Measurements from ENCODE around the gene PWWP2B. TPM values are rescaled to one million over a fixed set of nuclear protein-coding genes. Genes with fewer than 3 reads are reported as not detected.

PWWP2B gene
- total and polyA plus RNA-seq, 2 of the 8 experiments (the other 6 are each of a cell fraction or from before 2014, with no cell fraction given), result 5.3 to 10.8 TPM

DNA sequence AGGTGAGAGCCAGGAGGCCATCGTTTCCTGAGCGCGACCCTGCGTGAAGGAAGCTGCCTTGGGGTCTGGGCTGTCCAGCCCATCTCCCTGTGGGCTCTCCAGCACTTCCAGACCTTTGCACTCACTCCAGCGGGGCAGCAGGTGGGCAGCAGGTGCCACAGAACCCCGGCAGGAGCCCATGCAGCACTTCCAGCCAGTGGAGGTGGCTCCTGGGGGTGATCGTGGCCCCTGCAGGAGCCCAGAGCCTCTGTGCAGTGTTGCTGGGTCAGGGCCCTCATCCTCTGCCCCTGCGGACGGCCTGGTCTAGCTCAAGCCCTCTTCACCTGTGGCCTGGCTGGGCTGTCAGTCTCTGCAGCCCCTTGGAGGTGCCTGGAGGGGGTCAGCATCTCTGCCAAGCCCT, 59.9 kb downstream of the PWWP2B start:
- H2AFZ ChIP-seq (ENCODE audit: low read length), result no peak overlapping the region
- 80% methylated on average over 9 of the region's 9 CpGs; no CpG with 5 or more reads in 1 of the 2 experiments for WGBS, 2 experiments (ENCODE audit: extremely low coverage in 1 of 2, insufficient coverage in 1 of 2, insufficient read length in 1 of 2, insufficient replicate concordance in 2 of 2, low coverage in 1 of 2, low lambda C conversion rate in 2 of 2, missing lambda C conversion rate in 1 of 2)
- H2BK5ac ChIP-seq (ENCODE audit: low read depth, low read length), result no peak overlapping the region
- no peak overlapping the region for H3K56ac ChIP-seq (replicated peaks; ENCODE audit: insufficient read length, low read depth, low read length)
- no peaks in the 10 kb centered on the region for H3K9me3 ChIP-seq (ENCODE audit: insufficient read depth in 2 of 2, low read depth in 1 of 2, low read length in 1 of 2)
- H3K18ac ChIP-seq (ENCODE audit: extremely low read depth, low read length), result no peak overlapping the region
- H3K27me3 ChIP-seq (replicated peaks in 1 of 4; ENCODE audit: control insufficient read depth in 3 of 4, extremely low read depth in 1 of 4, insufficient read depth in 3 of 4, low read length in 3 of 4), result peaks cover 0 to 6% (median 0%) of the 10 kb centered on the region in 4 experiments; a peak in 2 of 7 replicates
- DNase-seq (ENCODE audit: low read depth in 1 of 2, low spot score in 2 of 2), result no peak
- H3K9ac ChIP-seq (replicated peaks in 1 of 4; ENCODE audit: extremely low read depth in 1 of 4, low read depth in 3 of 4, low read length in 3 of 4), result 0 out of 7 replicates have a peak overlapping the region, but pooled peaks of 1 of the 4 experiments have one; percentile 9
- H3K4ac ChIP-seq (replicated peaks; ENCODE audit: insufficient read length, low read depth, low read length), result no peak overlapping the region
- H3K4me1 ChIP-seq (replicated peaks in 1 of 4; ENCODE audit: control insufficient read depth in 3 of 4, insufficient read depth in 4 of 4, low read length in 3 of 4), result peaks cover 0 to 4% (median under 1%) of the 10 kb centered on the region in 4 experiments; a peak in 1 of 7 replicates
- peak overlapping the region; percentile 46; the same call in 1 of the 2 replicates for H2BK15ac ChIP-seq (ENCODE audit: low read length)
- no peak overlapping the region for H4K8ac ChIP-seq (ENCODE audit: extremely low read depth, insufficient read depth, low read length)
- no peaks in the 10 kb centered on the region for H3K79me2 ChIP-seq (ENCODE audit: control insufficient read depth in 1 of 2, insufficient read depth in 2 of 2, low read length in 2 of 2)
- no peak overlapping the region for H3K14ac ChIP-seq (ENCODE audit: insufficient read length)
- H2BK12ac ChIP-seq (ENCODE audit: low read depth, low read length), result no peak overlapping the region
- 0 out of 2 replicates have a peak overlapping the region, but pooled peaks have one; percentile 67 for H2AK5ac ChIP-seq (ENCODE audit: low read depth, low read length)
- no peak overlapping the region for H4K91ac ChIP-seq (replicated peaks; ENCODE audit: insufficient read length, low read length)
- H3K4me2 ChIP-seq (ENCODE audit: insufficient read depth in 1 of 2, low read depth in 2 of 2, low read length in 2 of 2), result no peak overlapping the region
- H2BK20ac ChIP-seq (ENCODE audit: low read length), result no peak overlapping the region
- H3K4me3 ChIP-seq (ENCODE audit: extremely low read depth in 1 of 4, insufficient read depth in 2 of 4, low read depth in 3 of 4, low read length in 4 of 4), result no peak overlapping the region
- no peak overlapping the region for H4K5ac ChIP-seq (ENCODE audit: insufficient read length, low read depth, low read length)
- ChIA-PET CTCF (ENCODE audit: partially characterized antibody) (interaction anchor here (0.7 to 4.4 kb wide), 8 partner anchors 11 to 192 kb away, joined by 3 to 19 read pairs (median 3); no protein-coding TSS in a partner anchor), POLR2A (ENCODE audit: partially characterized antibody) (no interaction called here)
- H4K20me1 ChIP-seq (replicated peaks in 1 of 2; ENCODE audit: control insufficient read depth in 1 of 2, insufficient read depth in 2 of 2, low read length in 2 of 2), result peaks cover 0 to 1% of the 10 kb centered on the region in 2 experiments
- H3K36me3 ChIP-seq (ENCODE audit: control insufficient read depth in 2 of 4, insufficient read depth in 4 of 4, low read length in 3 of 4), result no peaks in the 10 kb centered on the region
- H3K27ac ChIP-seq (ENCODE audit: low read depth, low read length), result no peak overlapping the region
- H2BK120ac ChIP-seq (replicated peaks; ENCODE audit: low read depth, low read length), result no peak overlapping the region
- no peaks in the 10 kb centered on the region for H3K23me2 ChIP-seq (ENCODE audit: low read depth, low read length)
- FAIRE-seq, result no peak
- no peaks in the 10 kb centered on the region for H3K79me1 ChIP-seq (ENCODE audit: low read depth, low read length)
- H3K23ac ChIP-seq (ENCODE audit: insufficient read length), result no peak overlapping the region
- TF ChIP-seq SP4 (IDR thresholded peaks at IDR 0.05; ENCODE audit: low read length) (no peak), GTF2F1 (IDR thresholded peaks at IDR 0.05; ENCODE audit: borderline replicate concordance, low read depth, low read length) (no peak), ZNF274 (IDR thresholded peaks at IDR 0.05; ENCODE audit: borderline replicate concordance, extremely low read depth, low read length) (no peak), RNF2 (IDR thresholded peaks at IDR 0.05; ENCODE audit: borderline replicate concordance, low read depth, low read length, missing control alignments, poor library complexity, severe bottlenecking) (no peak), POU5F1 (IDR thresholded peaks at IDR 0.05; ENCODE audit: low read depth, low read length) (no peak), RXRA (IDR thresholded peaks at IDR 0.05; ENCODE audit: insufficient read depth, low read depth, low read length) (no peak), EZH2 (IDR thresholded peaks at IDR 0.05; ENCODE audit: low read depth, low read length, severe bottlenecking) (no peak), JUND (IDR thresholded peaks at IDR 0.05; ENCODE audit: low read length) (no peak), SAP30 (IDR thresholded peaks at IDR 0.05; ENCODE audit: insufficient read depth, insufficient replicate concordance, low read length) (no peak)
- TF ChIP-seq, protein P1, sequence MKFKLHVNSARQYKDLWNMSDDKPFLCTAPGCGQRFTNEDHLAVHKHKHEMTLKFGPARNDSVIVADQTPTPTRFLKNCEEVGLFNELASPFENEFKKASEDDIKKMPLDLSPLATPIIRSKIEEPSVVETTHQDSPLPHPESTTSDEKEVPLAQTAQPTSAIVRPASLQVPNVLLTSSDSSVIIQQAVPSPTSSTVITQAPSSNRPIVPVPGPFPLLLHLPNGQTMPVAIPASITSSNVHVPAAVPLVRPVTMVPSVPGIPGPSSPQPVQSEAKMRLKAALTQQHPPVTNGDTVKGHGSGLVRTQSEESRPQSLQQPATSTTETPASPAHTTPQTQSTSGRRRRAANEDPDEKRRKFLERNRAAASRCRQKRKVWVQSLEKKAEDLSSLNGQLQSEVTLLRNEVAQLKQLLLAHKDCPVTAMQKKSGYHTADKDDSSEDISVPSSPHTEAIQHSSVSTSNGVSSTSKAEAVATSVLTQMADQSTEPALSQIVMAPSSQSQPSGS (IDR thresholded peaks at IDR 0.05; ENCODE audit: low read length), result no peak

Measured in H1 (cell line).